GM10266 (cell line): ENCODE data around the gene FRMPD4.

Source experiments
- DNase-seq: peaks from one replicate; pipeline ENCODE4 v3.0.0; 2012; ENCODE audit errors: extremely low spot score
- CTCF ChIP-seq: IDR thresholded peaks from 2 replicates; pipeline ENCODE4 v1.5.1; 2012; ENCODE audit warnings: mild to moderate bottlenecking, low read depth; ENCODE audit not compliant: control insufficient read depth, insufficient read depth; ENCODE audit errors: missing control alignments

FRMPD4 gene

DNA sequence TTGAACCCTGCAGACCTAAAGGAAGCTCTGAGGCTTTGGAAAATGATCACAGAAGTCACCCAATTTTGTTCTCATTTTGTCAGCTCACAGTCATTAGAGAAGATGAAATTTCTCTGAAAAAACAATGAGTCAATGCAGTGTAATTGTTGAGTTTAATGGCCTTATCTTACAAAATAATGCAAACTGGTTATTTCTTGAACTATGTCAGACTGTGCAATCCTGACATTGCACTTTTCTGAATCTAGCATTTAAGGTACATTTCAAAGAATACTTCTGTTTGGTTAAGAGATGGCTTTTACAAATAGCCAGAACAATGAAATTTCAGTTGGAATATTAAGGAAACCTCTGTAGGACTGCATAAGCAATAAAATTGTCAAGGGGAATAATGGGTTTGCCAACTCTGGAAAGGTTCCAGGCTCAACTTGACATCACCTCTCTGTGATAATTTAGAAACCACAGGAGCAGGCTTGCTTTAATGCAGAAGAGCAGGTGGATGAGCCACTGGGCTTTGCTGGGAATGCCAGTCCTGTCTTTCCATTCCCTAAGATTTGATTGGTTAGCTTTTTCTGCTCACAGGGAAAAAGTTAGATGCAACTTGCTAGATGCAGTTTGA lies 222.8 kb downstream of the FRMPD4 start:
- no peak for TF ChIP-seq CTCF
- DNase-seq, result no peak

GRCh38 chrX:12363216-12363615 lies 224.9 kb downstream of the FRMPD4 start:
- no peak for DNase-seq
- TF ChIP-seq CTCF, result no peak

GRCh38 chrX:12366440-12366839 lies 228.2 kb downstream of the FRMPD4 start:
- DNase-seq, result no peak
- no peak for TF ChIP-seq CTCF

GRCh38 chrX:12367254-12367653 lies 229.0 kb downstream of the FRMPD4 start:
- no peak for TF ChIP-seq CTCF
- DNase-seq, result no peak

DNA sequence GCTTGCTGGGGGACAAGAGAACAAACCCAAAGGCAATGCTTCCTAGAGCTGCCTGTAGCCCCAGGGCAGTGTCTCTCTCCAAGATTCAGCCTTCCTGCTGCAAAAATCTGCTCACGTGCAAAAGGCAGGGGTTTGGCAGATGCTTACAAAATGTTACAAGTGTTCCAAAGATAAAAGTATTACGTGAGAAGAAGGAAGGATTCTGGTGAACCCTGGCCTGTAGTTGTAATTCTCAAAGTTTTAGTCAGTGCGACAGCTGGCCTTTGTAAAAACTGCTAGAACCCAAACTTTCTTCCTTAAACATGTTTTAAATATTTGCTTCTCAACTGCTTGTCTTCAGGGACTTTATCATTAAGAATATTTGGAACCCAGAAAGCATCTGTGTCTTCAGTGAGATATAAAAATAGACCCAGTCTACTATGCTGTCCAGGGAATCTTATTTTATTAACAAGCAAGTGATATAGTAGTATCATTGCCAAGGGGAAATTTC lies 232.3 kb downstream of the FRMPD4 start:
- no peak for DNase-seq

GRCh38 chrX:12372111-12372510 lies 233.8 kb downstream of the FRMPD4 start:
- no peak for DNase-seq
- TF ChIP-seq CTCF, result no peak

More for the DNA sequence above, 232.3 kb downstream of the FRMPD4 start:
- no peak for TF ChIP-seq CTCF

- TF ChIP-seq CTCF, result no peak
- no peak for DNase-seq
These were observed 236.0 kb downstream of the FRMPD4 start for GRCh38 chrX:12374286-12374685.
